Left lung (tissue), 10 donors: Measurements from ENCODE around the gene DENND2D. TPM values are rescaled to one million over a fixed set of nuclear protein-coding genes. Genes with fewer than 3 reads are reported as not detected.
A peak's percentile ranks its signal among the peaks of the same experiment; 100 is the strongest.

Experiments used
- ATAC-seq: fragments of 200-7000 bp; cut with Tn5 transposase; one replicate; pipeline ENCODE4 v1.9.1; 2020; ENCODE audit warnings: moderate library complexity
- DNase-seq, 4 donors: peaks; one replicate each; pipeline ENCODE4 v3.0.0-alpha.2; 2013 to 2020
- H3K27ac ChIP-seq, 2 donors: fragments of 200-600 bp; sonication (generic) in 1 of 2; one replicate each; pipeline versions ENCODE4 v1.5.0 to v1.8.0; 2020 to 2021
- H3K27me3 ChIP-seq, 2 donors: fragments of 200-600 bp; sonication (generic) in 1 of 2; one replicate each; pipeline versions ENCODE4 v1.5.0 to v1.8.0; 2020 to 2021
- H3K36me3 ChIP-seq, 2 donors: fragments of 200-600 bp; sonication (generic) in 1 of 2; one replicate each; pipeline versions ENCODE4 v1.5.0 to v1.8.0; 2020 to 2021
- H3K4me1 ChIP-seq, 2 donors: fragments of 200-600 bp; one replicate each; pipeline ENCODE4 v1.8.0; 2021
- H3K4me3 ChIP-seq, 2 donors: fragments of 200-600 bp; sonication (generic) in 1 of 2; one replicate each; pipeline versions ENCODE4 v1.5.0 to v1.8.0; 2020 to 2021; ENCODE audit warnings: mild to moderate bottlenecking in 1 of 2
- H3K9me3 ChIP-seq, 2 donors: fragments of 200-600 bp; sonication (generic) in 1 of 2; one replicate each; pipeline versions ENCODE4 v1.5.0 to v1.8.0; 2020 to 2021
- CTCF ChIP-seq, 2 donors: fragments of 200-600 bp; sonication (generic) in 1 of 2; IDR thresholded peaks; one replicate each; pipeline versions ENCODE4 v1.5.0 to v1.8.0; 2021; ENCODE audit warnings: antibody characterized with exemption in 2 of 2
- intact Hi-C, 2 donors: fragments of 100-400 bp; cut with DNase I; formaldehyde crosslinking; loops; one replicate each; pipeline versions ENCODE4 v1.11.2 to v1.14.2; 2022
- polyA plus RNA-seq, 6 donors: library from polyadenylated mRNA; unstranded; fragments of 120-200 nt; gene quantifications; one replicate each; pipeline ENCODE4 v1.2.1, GENCODE V29; 2013; ENCODE audit not compliant: insufficient read length in 6 of 6
- total RNA-seq, 2 donors: library from RNA; stranded (reverse); fragmentation: NEBNext Ultra II Directional; extraction: Animal tissue kit (Norgen Biotek cat#: 25700); gene quantifications; one replicate each; pipeline ENCODE4 v1.2.1, GENCODE V29; 2021
- donor health status: DM: no; HTN: yes; CAD: no.
- donor health status: DM: no; HTN: no; CAD: no.

DENND2D gene
- total and polyA plus RNA-seq, 8 donors: 19.5 to 78.8 (median 25.5) TPM

GRCh38 chr1:111234258-111234657 lies 33.8 kb upstream of the DENND2D start:
- ATAC-seq (no peak), DNase-seq (no peak)
- H3K4me1 ChIP-seq: no peaks in the 10 kb centered on the region
- H3K9me3 ChIP-seq: no peaks in the 10 kb centered on the region
- no peak overlapping the region for H3K27ac ChIP-seq
- intact Hi-C loops: no loop called here
- no peak overlapping the region for H3K4me3 ChIP-seq
- no peak for TF ChIP-seq CTCF (IDR thresholded peaks at IDR 0.05)
- H3K27me3 ChIP-seq: no peaks in the 10 kb centered on the region
- no peaks in the 10 kb centered on the region for H3K36me3 ChIP-seq

GRCh38 chr1:111232134-111232533 lies 31.7 kb upstream of the DENND2D start:
- Histone ChIP-seq H3K27me3 (no peaks in the 10 kb centered on the region), H3K9me3 (no peaks in the 10 kb centered on the region), H3K27ac (no peak overlapping the region), H3K4me3 (no peak overlapping the region), H3K36me3 (no peaks in the 10 kb centered on the region), H3K4me1 (peaks cover 5 to 21% of the 10 kb centered on the region in 2 donors)
- intact Hi-C loops: no loop called here
- TF ChIP-seq CTCF (IDR thresholded peaks at IDR 0.05): no peak
- ATAC-seq (no peak), DNase-seq (no peak)

- Histone ChIP-seq H3K27me3 (no peaks in the 10 kb centered on the region), H3K27ac (peak overlapping the region; percentile 41 to 53), H3K9me3 (no peaks in the 10 kb centered on the region), H3K4me3 (no peak overlapping the region), H3K36me3 (no peaks in the 10 kb centered on the region), H3K4me1 (peaks cover 5 to 30% of the 10 kb centered on the region in 2 donors)
- no peak for TF ChIP-seq CTCF (IDR thresholded peaks at IDR 0.05)
- intact Hi-C loops: loop anchor here in 1 of 2 donors (10.0 kb wide), 1 partner anchor 176 kb away; no protein-coding TSS in a partner anchor
- DNase-seq: no peak
- no peak for ATAC-seq
Observed at GRCh38 chr1:111228748-111229126, 28.3 kb upstream of the DENND2D start.

DNA sequence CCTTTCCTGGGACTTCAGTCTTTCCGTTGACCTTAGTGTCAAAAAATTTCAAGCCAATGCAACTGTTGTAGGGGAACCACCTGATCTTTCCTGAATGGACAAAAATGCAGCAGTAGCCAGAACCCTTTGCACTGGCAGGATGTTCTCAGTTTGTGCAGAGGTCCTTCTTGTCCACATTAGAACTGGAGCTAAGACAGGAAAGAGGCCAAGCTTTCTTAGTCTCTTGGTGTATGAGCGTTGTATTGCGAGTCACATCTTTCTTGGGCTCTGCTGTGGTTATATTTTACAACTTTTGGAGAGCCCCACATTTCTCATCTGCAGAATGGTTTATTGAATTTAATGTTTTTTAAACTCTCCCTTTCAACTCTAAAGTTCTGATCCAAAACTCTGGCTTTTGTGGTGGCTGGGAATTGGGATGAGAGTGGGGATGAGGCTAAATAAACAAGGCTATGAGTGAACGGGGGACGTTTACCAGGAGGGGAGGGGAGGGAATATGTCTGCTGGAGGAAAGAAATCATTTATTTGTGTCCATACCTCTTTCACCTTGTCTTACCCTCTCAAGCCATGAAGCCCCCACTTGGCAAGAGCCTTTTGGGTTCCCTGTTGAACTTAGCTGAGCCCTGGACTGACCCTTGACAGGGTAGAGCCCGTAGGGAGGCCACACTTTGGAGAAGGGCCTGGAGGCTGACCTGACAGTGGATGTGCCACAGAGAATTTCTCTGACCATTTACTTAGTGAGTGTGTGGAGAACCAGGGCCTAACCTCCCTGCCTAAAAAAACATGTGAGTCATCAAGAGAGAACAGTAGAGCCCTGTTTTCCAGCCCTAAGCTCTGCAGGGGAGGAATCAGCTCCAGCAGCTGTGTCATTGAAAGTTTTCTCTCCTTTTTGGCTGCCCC lies 27.7 kb upstream of the DENND2D start:
- no peak overlapping the region for H3K4me3 ChIP-seq
- no peaks in the 10 kb centered on the region for H3K36me3 ChIP-seq
- DNase-seq: no peak
- no peaks in the 10 kb centered on the region for H3K27me3 ChIP-seq
- H3K4me1 ChIP-seq: peaks cover 5 to 34% of the 10 kb centered on the region in 2 donors
- no peak for TF ChIP-seq CTCF (IDR thresholded peaks at IDR 0.05)
- ATAC-seq: peak; percentile 91
- no peaks in the 10 kb centered on the region for H3K9me3 ChIP-seq
- intact Hi-C loops: loop anchor here in 1 of 2 donors (10.0 kb wide), 1 partner anchor 177 kb away; no protein-coding TSS in a partner anchor
- H3K27ac ChIP-seq: peak overlapping the region; percentile 41 to 53

DNA sequence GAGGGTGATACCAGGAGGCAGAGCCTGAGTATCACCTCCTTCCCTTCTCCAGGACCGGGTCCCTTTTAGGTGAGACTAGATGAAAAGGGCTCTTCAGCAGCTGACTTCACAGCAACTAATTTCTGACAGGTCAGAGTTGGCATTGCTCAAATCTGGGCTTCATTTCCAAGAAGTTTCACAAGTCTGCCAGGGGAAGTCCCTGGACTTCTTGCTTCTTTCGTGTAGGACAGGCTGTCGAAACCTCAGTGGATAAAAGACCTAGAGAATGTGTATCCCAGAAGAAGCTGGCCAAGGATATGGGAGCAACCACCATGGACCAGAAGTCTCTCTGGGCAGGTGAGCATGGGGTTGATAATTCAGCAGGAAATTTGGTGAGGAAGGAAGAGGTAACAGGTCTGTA lies 27.0 kb upstream of the DENND2D start, which contains the start of gene CHI3L2:
TSS of gene CHI3L2 (plus strand) at position 280 of the 400 bp plus-strand sequence. CDS start at position 297, 17 bp downstream.
- Histone ChIP-seq H3K27me3 (no peaks in the 10 kb centered on the region), H3K27ac (peak within 1 kb of the TSS; percentile 41 to 53), H3K36me3 (no peaks in the 10 kb centered on the region), H3K4me3 (no peak within 1 kb of the TSS), H3K9me3 (no peaks in the 10 kb centered on the region), H3K4me1 (peaks cover 9 to 41% of the 10 kb centered on the region in 2 donors)
- intact Hi-C loops: loop anchor here in 1 of 2 donors (10.0 kb wide), 1 partner anchor 177 kb away; no protein-coding TSS in a partner anchor
- TF ChIP-seq CTCF (IDR thresholded peaks at IDR 0.05): no peak
- DNase-seq (no peak), ATAC-seq (peak; percentile 40)
